ENCODE data around the gene DLGAP1.

DNA sequence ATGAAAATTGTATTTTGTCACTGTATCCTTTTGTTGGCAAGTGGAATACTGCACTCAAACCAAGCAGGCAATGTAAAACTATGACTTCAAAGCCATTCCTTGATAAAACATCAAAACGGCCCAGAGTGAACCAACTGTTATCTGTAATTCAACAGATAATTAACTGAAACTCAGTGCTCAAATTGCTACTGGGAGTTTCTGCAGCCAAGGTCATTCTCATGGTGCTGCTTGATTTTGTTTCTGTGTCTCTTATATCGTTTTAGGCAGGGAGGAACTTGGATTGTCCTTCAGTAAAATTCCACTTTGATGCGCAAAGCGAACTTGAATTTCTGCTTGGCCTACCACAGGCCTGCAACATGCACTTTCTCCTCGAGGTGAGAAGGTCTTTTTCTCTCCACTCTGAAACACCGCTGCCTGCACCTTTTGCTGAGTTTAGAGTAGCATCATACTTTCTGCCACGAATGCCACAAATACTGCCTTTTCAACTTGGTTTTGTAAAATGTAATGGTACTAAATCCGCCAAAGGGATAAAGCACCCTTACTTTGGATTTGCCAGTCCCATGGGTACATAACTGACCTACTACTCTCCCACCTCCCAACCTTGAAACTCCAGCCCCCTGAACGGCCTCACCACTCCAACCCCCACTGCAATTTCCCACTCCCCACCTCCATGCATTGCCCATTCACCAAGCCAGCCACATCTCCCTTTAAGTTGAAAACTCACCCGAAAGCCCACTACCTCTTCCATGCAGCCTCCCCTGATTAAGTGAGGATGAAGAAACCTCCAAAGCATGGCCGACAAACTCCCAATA is 800.5 kb downstream of the DLGAP1 start:
- TF ChIP-seq, protein P1, sequence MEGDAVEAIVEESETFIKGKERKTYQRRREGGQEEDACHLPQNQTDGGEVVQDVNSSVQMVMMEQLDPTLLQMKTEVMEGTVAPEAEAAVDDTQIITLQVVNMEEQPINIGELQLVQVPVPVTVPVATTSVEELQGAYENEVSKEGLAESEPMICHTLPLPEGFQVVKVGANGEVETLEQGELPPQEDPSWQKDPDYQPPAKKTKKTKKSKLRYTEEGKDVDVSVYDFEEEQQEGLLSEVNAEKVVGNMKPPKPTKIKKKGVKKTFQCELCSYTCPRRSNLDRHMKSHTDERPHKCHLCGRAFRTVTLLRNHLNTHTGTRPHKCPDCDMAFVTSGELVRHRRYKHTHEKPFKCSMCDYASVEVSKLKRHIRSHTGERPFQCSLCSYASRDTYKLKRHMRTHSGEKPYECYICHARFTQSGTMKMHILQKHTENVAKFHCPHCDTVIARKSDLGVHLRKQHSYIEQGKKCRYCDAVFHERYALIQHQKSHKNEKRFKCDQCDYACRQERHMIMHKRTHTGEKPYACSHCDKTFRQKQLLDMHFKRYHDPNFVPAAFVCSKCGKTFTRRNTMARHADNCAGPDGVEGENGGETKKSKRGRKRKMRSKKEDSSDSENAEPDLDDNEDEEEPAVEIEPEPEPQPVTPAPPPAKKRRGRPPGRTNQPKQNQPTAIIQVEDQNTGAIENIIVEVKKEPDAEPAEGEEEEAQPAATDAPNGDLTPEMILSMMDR (IDR thresholded peaks at IDR 0.05): peak in 1 of 3 donors; percentile 1
- TF ChIP-seq POLR2A (IDR thresholded peaks at IDR 0.05): no peak
- no peak for TF ChIP-seq EP300 (IDR thresholded peaks at IDR 0.05)
